HepG2 (cell line): ENCODE data around the gene BCAS3. TPM values are rescaled to one million over a fixed set of nuclear protein-coding genes. Genes with fewer than 3 reads are reported as not detected.
A peak's percentile ranks its signal among the peaks of the same experiment; 100 is the strongest.

Source experiments
- FOXK1 ChIP-seq: sonication (generic); formaldehyde crosslinking; IDR thresholded peaks from 2 replicates; pipeline ENCODE4 v1.4.0; 2020; ENCODE audit warnings: low read depth, missing genetic modification reagents, borderline replicate concordance
- GATAD1 ChIP-seq: IDR thresholded peaks from 2 replicates; pipeline ENCODE4 v1.6.1; 2016; ENCODE audit warnings: missing genetic modification reagents, missing compliant biosample characterization
- KLF13 ChIP-seq: sonication (generic); formaldehyde crosslinking; IDR thresholded peaks from 2 replicates; pipeline ENCODE4 v1.4.0; 2020; ENCODE audit warnings: mild to moderate bottlenecking, missing genetic modification reagents
- NFKB2 ChIP-seq: sonication (generic); formaldehyde crosslinking; IDR thresholded peaks from 2 replicates; pipeline ENCODE4 v1.4.0; 2020; ENCODE audit warnings: missing genetic modification reagents, borderline replicate concordance
- RXRA ChIP-seq: sonication (generic); formaldehyde crosslinking; IDR thresholded peaks from 2 replicates; pipeline ENCODE4 v1.5.1; 2020; ENCODE audit warnings: missing genetic modification reagents
- SRSF1 ChIP-seq: fragments of 200-400 bp; formaldehyde crosslinking; optimal IDR thresholded peaks from 2 replicates; pipeline ENCODE3; 2017; ENCODE audit warnings: mild to moderate bottlenecking, low read depth, low read length, moderate library complexity
- SRSF4 ChIP-seq: fragments of 200-400 bp; formaldehyde crosslinking; IDR thresholded peaks from one replicate; pipeline ENCODE4 v1.6.1; 2018; ENCODE audit warnings: mild to moderate bottlenecking, low read depth, low read length, moderate library complexity; ENCODE audit not compliant: poor library complexity, severe bottlenecking
- TEAD3 ChIP-seq: optimal IDR thresholded peaks from 2 replicates; pipeline ENCODE3; 2016; ENCODE audit warnings: borderline replicate concordance
- YY1 ChIP-seq: IDR thresholded peaks from 2 replicates; pipeline ENCODE4 v1.6.1; 2011; ENCODE audit warnings: low read length, low read depth, moderate library complexity, mild to moderate bottlenecking; ENCODE audit not compliant: insufficient read depth, insufficient replicate concordance
- ZC3H13 ChIP-seq: sonication (generic); formaldehyde crosslinking; IDR thresholded peaks from 2 replicates; pipeline ENCODE4 v1.8.1; 2023; ENCODE audit warnings: mild to moderate bottlenecking, missing genetic modification reagents, moderate library complexity
- ZKSCAN1 ChIP-seq: fragments of 150-350 bp; IDR thresholded peaks from 2 replicates; pipeline ENCODE4 v1.6.1; 2014; ENCODE audit warnings: low read length
- ZNF543 ChIP-seq: sonication (generic); formaldehyde crosslinking; IDR thresholded peaks from 2 replicates; pipeline ENCODE4 v1.4.0; 2020; ENCODE audit warnings: mild to moderate bottlenecking, missing genetic modification reagents
- ZNF619 ChIP-seq: sonication (generic); formaldehyde crosslinking; IDR thresholded peaks from 2 replicates; pipeline ENCODE4 v1.4.0; 2020; ENCODE audit warnings: mild to moderate bottlenecking, missing genetic modification reagents
- ZNF776 ChIP-seq: sonication (generic); formaldehyde crosslinking; IDR thresholded peaks from 2 replicates; pipeline ENCODE4 v1.4.0; 2020; ENCODE audit warnings: mild to moderate bottlenecking, missing genetic modification reagents
- ZSCAN21 ChIP-seq: sonication (generic); formaldehyde crosslinking; IDR thresholded peaks from 2 replicates; pipeline ENCODE4 v1.8.0; 2022; ENCODE audit warnings: mild to moderate bottlenecking, missing genetic modification reagents, moderate library complexity, borderline replicate concordance
- polyA plus RNA-seq, 8 experiments: library from polyadenylated mRNA; depleted of rRNA in 3 of 8; stranded (reverse) in 7 of 8; unstranded in 1 of 8; fragments of >200 nt; fragmentation: Illumina TruSeq in 4 of 8; extraction: Trizol in 4 of 8; gene quantifications; 2 replicates each; pipeline versions ENCODE4 v1.2.1 to v1.2.3, GENCODE V29; 2011 to 2016; ENCODE audit warnings: low read depth in 4 of 8, missing spikeins in 1 of 8, mixed read lengths in 1 of 8; ENCODE audit not compliant: insufficient read depth in 1 of 8
- total RNA-seq, 5 experiments: library from RNA; depleted of rRNA; stranded (reverse); fragments of >200 nt; fragmentation: Illumina TruSeq; extraction: Trizol; gene quantifications; 2 replicates each; pipeline ENCODE4 v1.2.3, GENCODE V29; 2016; ENCODE audit warnings: low read depth in 1 of 5
- TF ChIP-seq, protein P1 (sequence below): sonication (generic); formaldehyde crosslinking; IDR thresholded peaks from 2 replicates; pipeline ENCODE4 v1.8.1; 2023; ENCODE audit warnings: mild to moderate bottlenecking, inconsistent platforms, moderate library complexity, missing genetic modification reagents, borderline replicate concordance
- TF ChIP-seq, protein P2 (sequence below): sonication (generic); formaldehyde crosslinking; IDR thresholded peaks from 2 replicates; pipeline ENCODE4 v1.8.1; 2023; ENCODE audit warnings: mild to moderate bottlenecking, missing genetic modification reagents, borderline replicate concordance
- TF ChIP-seq, protein P3 (sequence below): fragments of 450-650 bp; IDR thresholded peaks from 2 replicates; pipeline ENCODE4 v1.6.1; 2017; ENCODE audit warnings: mild to moderate bottlenecking
- TF ChIP-seq, protein P4 (sequence below): sonication (generic); formaldehyde crosslinking; IDR thresholded peaks from 2 replicates; pipeline ENCODE4 v1.5.0; 2020; ENCODE audit warnings: mild to moderate bottlenecking, missing genetic modification reagents, borderline replicate concordance
- TF ChIP-seq, protein P5 (sequence below): sonication (generic); formaldehyde crosslinking; IDR thresholded peaks from 2 replicates; pipeline ENCODE4 v1.4.0; 2020; ENCODE audit warnings: missing genetic modification reagents, borderline replicate concordance

BCAS3 gene
- total and polyA plus RNA-seq, 2 of the 13 experiments (the other 11 are each of a cell fraction or from before 2014, with no cell fraction given) = 10.7 to 11.2 TPM

DNA sequence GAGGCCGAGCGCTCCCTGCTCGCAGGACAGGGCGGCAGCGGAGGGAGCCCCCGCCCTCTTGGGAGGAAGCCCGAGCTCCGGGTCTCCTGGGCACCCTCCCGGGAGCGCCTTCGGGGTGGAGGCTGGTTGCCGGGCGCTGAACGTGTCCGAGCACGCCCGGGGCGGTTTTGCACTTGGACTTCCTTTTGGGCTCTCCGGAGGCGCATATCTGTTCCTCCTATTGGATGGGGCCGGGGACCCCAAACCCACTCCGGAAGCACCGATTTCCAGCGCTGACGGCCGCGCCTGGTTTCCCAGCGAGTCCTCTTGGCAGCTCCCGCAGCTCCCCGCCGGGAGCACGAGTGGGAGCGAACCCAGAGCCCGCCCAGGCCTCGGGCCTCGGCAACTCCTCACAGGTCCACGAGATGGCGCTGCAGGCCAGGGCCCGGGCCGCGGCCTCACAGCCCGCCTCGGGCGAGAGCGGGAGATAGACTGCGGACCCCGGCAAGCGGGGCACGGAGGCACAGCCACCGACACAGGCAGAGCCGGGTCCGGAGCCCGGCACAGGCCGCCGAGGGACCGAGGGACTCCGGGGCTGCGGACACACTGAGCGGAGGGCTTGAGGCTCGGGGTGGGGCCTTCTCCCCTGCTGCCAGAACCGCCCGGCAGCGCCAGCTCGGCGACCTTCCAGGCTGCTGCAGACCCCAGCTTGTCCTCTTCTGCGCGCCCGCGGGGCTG, 734.6 kb downstream of the BCAS3 start (continued):
- TF ChIP-seq, protein P1, sequence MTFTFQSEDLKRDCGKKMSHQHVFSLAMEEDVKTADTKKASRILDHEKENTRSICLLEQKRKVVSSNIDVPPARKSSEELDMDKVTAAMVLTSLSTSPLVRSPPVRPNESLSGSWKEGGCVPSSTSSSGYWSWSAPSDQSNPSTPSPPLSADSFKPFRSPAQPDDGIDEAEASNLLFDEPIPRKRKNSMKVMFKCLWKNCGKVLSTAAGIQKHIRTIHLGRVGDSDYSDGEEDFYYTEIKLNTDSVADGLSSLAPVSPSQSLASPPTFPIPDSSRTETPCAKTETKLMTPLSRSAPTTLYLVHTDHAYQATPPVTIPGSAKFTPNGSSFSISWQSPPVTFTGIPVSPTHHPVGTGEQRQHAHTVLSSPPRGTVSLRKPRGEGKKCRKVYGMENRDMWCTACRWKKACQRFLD (CRISPR knock-in tag) = peak; percentile 82; the same call in 1 of the 2 replicates
- TF ChIP-seq RXRA (CRISPR knock-in tag) (peak; percentile 62; the same call in 1 of the 2 replicates), SRSF4 (no peak), YY1 (peak; percentile 69), ZNF619 (CRISPR knock-in tag) (no peak; the same call in none of the 2 replicates), ZNF543 (no peak), ZC3H13 (peak; percentile 96), KLF13 (CRISPR knock-in tag) (peak; percentile 86; the same call in 1 of the 2 replicates), ZSCAN21 (CRISPR knock-in tag) (0 out of 2 replicates have a peak, but pooled peaks have one; percentile 4), SRSF1 (no peak), NFKB2 (peak; percentile 97; the same call in 1 of the 2 replicates), FOXK1 (CRISPR knock-in tag) (no peak), ZKSCAN1 (no peak), GATAD1 (CRISPR knock-in tag) (peak; percentile 68), TEAD3 (peak; percentile 73), ZNF776 (CRISPR knock-in tag) (peak; percentile 17; the same call in 1 of the 2 replicates)
- TF ChIP-seq, protein P2, sequence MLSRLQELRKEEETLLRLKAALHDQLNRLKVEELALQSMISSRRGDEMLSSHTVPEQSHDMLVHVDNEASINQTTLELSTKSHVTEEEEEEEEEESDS (CRISPR knock-in tag) = no peak
- TF ChIP-seq, protein P3, sequence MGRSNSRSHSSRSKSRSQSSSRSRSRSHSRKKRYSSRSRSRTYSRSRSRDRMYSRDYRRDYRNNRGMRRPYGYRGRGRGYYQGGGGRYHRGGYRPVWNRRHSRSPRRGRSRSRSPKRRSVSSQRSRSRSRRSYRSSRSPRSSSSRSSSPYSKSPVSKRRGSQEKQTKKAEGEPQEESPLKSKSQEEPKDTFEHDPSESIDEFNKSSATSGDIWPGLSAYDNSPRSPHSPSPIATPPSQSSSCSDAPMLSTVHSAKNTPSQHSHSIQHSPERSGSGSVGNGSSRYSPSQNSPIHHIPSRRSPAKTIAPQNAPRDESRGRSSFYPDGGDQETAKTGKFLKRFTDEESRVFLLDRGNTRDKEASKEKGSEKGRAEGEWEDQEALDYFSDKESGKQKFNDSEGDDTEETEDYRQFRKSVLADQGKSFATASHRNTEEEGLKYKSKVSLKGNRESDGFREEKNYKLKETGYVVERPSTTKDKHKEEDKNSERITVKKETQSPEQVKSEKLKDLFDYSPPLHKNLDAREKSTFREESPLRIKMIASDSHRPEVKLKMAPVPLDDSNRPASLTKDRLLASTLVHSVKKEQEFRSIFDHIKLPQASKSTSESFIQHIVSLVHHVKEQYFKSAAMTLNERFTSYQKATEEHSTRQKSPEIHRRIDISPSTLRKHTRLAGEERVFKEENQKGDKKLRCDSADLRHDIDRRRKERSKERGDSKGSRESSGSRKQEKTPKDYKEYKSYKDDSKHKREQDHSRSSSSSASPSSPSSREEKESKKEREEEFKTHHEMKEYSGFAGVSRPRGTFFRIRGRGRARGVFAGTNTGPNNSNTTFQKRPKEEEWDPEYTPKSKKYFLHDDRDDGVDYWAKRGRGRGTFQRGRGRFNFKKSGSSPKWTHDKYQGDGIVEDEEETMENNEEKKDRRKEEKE = no peak
- TF ChIP-seq, protein P4, sequence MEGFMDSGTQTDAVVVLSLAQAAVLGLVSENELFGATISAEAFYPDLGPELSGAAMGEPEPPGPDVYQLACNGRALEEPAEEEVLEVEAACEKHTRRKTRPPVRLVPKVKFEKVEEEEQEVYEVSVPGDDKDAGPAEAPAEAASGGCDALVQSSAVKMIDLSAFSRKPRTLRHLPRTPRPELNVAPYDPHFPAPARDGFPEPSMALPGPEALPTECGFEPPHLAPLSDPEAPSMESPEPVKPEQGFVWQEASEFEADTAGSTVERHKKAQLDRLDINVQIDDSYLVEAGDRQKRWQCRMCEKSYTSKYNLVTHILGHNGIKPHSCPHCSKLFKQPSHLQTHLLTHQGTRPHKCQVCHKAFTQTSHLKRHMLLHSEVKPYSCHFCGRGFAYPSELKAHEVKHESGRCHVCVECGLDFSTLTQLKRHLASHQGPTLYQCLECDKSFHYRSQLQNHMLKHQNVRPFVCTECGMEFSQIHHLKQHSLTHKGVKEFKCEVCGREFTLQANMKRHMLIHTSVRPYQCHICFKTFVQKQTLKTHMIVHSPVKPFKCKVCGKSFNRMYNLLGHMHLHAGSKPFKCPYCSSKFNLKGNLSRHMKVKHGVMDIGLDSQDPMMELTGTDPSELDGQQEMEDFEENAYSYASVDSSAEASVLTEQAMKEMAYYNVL (CRISPR knock-in tag) = no peak; the same call in 1 of the 2 replicates
- TF ChIP-seq, protein P5, sequence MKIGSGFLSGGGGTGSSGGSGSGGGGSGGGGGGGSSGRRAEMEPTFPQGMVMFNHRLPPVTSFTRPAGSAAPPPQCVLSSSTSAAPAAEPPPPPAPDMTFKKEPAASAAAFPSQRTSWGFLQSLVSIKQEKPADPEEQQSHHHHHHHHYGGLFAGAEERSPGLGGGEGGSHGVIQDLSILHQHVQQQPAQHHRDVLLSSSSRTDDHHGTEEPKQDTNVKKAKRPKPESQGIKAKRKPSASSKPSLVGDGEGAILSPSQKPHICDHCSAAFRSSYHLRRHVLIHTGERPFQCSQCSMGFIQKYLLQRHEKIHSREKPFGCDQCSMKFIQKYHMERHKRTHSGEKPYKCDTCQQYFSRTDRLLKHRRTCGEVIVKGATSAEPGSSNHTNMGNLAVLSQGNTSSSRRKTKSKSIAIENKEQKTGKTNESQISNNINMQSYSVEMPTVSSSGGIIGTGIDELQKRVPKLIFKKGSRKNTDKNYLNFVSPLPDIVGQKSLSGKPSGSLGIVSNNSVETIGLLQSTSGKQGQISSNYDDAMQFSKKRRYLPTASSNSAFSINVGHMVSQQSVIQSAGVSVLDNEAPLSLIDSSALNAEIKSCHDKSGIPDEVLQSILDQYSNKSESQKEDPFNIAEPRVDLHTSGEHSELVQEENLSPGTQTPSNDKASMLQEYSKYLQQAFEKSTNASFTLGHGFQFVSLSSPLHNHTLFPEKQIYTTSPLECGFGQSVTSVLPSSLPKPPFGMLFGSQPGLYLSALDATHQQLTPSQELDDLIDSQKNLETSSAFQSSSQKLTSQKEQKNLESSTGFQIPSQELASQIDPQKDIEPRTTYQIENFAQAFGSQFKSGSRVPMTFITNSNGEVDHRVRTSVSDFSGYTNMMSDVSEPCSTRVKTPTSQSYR (CRISPR knock-in tag) = no peak; the same call in 1 of the 2 replicates
